GM12878 (cell line): Measurements from ENCODE around the gene DTD1. TPM values are rescaled to one million over a fixed set of nuclear protein-coding genes. Genes with fewer than 3 reads are reported as not detected.

Experiments
- ATAC-seq: fragments of 200-7000 bp; cut with Tn5 transposase; 3 replicates; pipeline ENCODE4 v1.9.1; 2020; ENCODE audit warnings: mild to moderate bottlenecking, moderate library complexity
- BruUV-seq: library from RNA; stranded (reverse); fragments of 400-500 nt; replicated peaks from 2 replicates; lab custom pipeline; 2021; lab: Mats Ljungman, UMichigan
- CTCF ChIA-PET: fragments of 300-600 bp; sonication (Branson Sonifier 250); formaldehyde crosslinking; extraction: SDS; loops from one replicate; lab custom pipeline; 2021; ENCODE audit warnings: inconsistent platforms; lab: Yijun Ruan, JAX
- POLR2A ChIA-PET: fragments of 350-600 bp; formaldehyde crosslinking; extraction: SDS; loops from one replicate; lab custom pipeline; 2021; ENCODE audit warnings: inconsistent platforms; lab: Charles Lee
- RAD21 ChIA-PET: fragments of 300-600 bp; sonication (Branson Sonifier 250); formaldehyde crosslinking; loops from one replicate; lab custom pipeline; 2023; ENCODE audit warnings: antibody characterized with exemption; ENCODE audit not compliant: unreplicated experiment; lab: Charles Lee
- SMC1A ChIA-PET: fragments of 300-600 bp; sonication (Branson Sonifier 250); formaldehyde crosslinking; loops from one replicate; lab custom pipeline; 2023; ENCODE audit not compliant: unreplicated experiment, uncharacterized antibody; lab: Charles Lee
- DNase-seq: peaks from one replicate; pipeline ENCODE4 v3.0.0-alpha.2; 2011; ENCODE audit warnings: low read depth, low spot score
- FAIRE-seq: peaks from 3 replicates; lab custom pipeline; 2011; peaks lifted over from hg19 to GRCh38; lab: Jason Lieb, UNC
- H2AFZ ChIP-seq: 2 replicates; pipeline ENCODE4 v1.6.0; 2011; ENCODE audit warnings: low read depth, low read length, control low read depth; ENCODE audit not compliant: control insufficient read depth
- H3K27ac ChIP-seq: 2 replicates; pipeline ENCODE4 v1.5.1; 2011; ENCODE audit warnings: control low read depth; ENCODE audit not compliant: control insufficient read depth, insufficient read depth
- H3K27me3 ChIP-seq, 2 experiments: replicated peaks in 1 of 2; 2 replicates each; pipeline versions ENCODE4 v1.6.0 to v1.6.1; 2011; ENCODE audit warnings: low read length in 1 of 2; ENCODE audit not compliant: control insufficient read depth in 2 of 2, insufficient read depth in 2 of 2
- H3K36me3 ChIP-seq, 2 experiments: 2 replicates each; pipeline ENCODE4 v1.5.1; 2011; ENCODE audit warnings: low read length in 1 of 2; ENCODE audit not compliant: control insufficient read depth in 2 of 2, insufficient read depth in 2 of 2
- H3K4me1 ChIP-seq: 2 replicates; pipeline ENCODE4 v1.6.1; 2011; ENCODE audit warnings: mild to moderate bottlenecking, low read length, moderate library complexity, mixed read lengths; ENCODE audit not compliant: control insufficient read depth, insufficient read depth
- H3K4me2 ChIP-seq: 2 replicates; pipeline ENCODE4 v1.6.0; 2011; ENCODE audit warnings: control low read depth; ENCODE audit not compliant: control insufficient read depth, insufficient read depth
- H3K4me3 ChIP-seq: fragments of 200-600 bp; sonication (generic); 2 replicates; pipeline ENCODE4 v1.5.1; 2016
- H3K79me2 ChIP-seq: 2 replicates; pipeline ENCODE4 v1.6.0; 2011; ENCODE audit warnings: low read length; ENCODE audit not compliant: control insufficient read depth, insufficient read depth
- H3K9ac ChIP-seq: 2 replicates; pipeline ENCODE4 v1.8.0; 2011; ENCODE audit warnings: low read length, control low read depth, mixed read lengths; ENCODE audit not compliant: control insufficient read depth, insufficient read depth
- H3K9me3 ChIP-seq: replicated peaks from 3 replicates; pipeline ENCODE4 v1.5.1; 2011; ENCODE audit warnings: mild to moderate bottlenecking, low read length; ENCODE audit not compliant: control insufficient read depth, insufficient read depth
- H4K20me1 ChIP-seq: 2 replicates; pipeline ENCODE4 v1.6.0; 2011; ENCODE audit not compliant: control insufficient read depth, insufficient read depth
- CEBPB ChIP-seq, 2 experiments: fragments of 150-350 bp in 1 of 2; IDR thresholded peaks; 2 replicates each; pipeline ENCODE4 v1.6.1; 2012 to 2014; ENCODE audit warnings: low read depth in 2 of 2, low read length in 2 of 2, borderline replicate concordance in 1 of 2, inconsistent platforms in 1 of 2
- ESRRA ChIP-seq: IDR thresholded peaks from 2 replicates; pipeline ENCODE4 v1.6.1; 2012; ENCODE audit warnings: mild to moderate bottlenecking, low read length, improper control_type of control experiment
- GABPA ChIP-seq: IDR thresholded peaks from 2 replicates; pipeline ENCODE4 v1.6.1; 2014; ENCODE audit warnings: antibody characterized with exemption, low read depth, mild to moderate bottlenecking, inconsistent platforms
- MYB ChIP-seq: fragments of 150-350 bp; IDR thresholded peaks from 2 replicates; pipeline ENCODE4 v1.6.1; 2014; ENCODE audit warnings: mild to moderate bottlenecking, low read depth, low read length, borderline replicate concordance
- NR2C1 ChIP-seq: fragments of 450-650 bp; IDR thresholded peaks from 2 replicates; pipeline ENCODE4 v1.6.1; 2017; ENCODE audit warnings: antibody characterized with exemption, mild to moderate bottlenecking, moderate library complexity
- PAX5 ChIP-seq: IDR thresholded peaks from 2 replicates; pipeline ENCODE4 v1.6.1; 2011; ENCODE audit warnings: low read depth, low read length, borderline replicate concordance
- POLR2AphosphoS5 ChIP-seq: IDR thresholded peaks from 2 replicates; pipeline ENCODE4 v1.6.1; 2011; ENCODE audit warnings: mild to moderate bottlenecking, low read length, inconsistent platforms
- RELA ChIP-seq: fragments of 450-650 bp; IDR thresholded peaks from 2 replicates; pipeline ENCODE4 v1.8.0; 2014; ENCODE audit warnings: borderline replicate concordance; ENCODE audit not compliant: partially characterized antibody
- SMAD1 ChIP-seq: fragments of 450-650 bp; IDR thresholded peaks from 2 replicates; pipeline ENCODE4 v1.6.1; 2018; ENCODE audit warnings: mild to moderate bottlenecking, low read depth; ENCODE audit not compliant: partially characterized antibody
- SMAD5 ChIP-seq: IDR thresholded peaks from 2 replicates; pipeline ENCODE4 v1.6.1; 2016; ENCODE audit warnings: antibody characterized with exemption, low read depth
- STAT3 ChIP-seq: IDR thresholded peaks from 2 replicates; pipeline ENCODE4 v1.6.1; 2011; ENCODE audit warnings: low read depth, low read length, improper control_type of control experiment
- USF1 ChIP-seq: IDR thresholded peaks from 2 replicates; pipeline ENCODE4 v1.6.1; 2011; ENCODE audit warnings: borderline replicate concordance, low read depth, mild to moderate bottlenecking, moderate library complexity, mixed read lengths, low read length; ENCODE audit not compliant: insufficient read depth; ENCODE audit errors: extremely low read length
- WGBS: methylation state at CpG from one replicate; pipeline ENCODE4 v1.1.6; 2016; ENCODE audit warnings: low lambda C conversion rate; ENCODE audit not compliant: insufficient replicate concordance, insufficient coverage; ENCODE audit errors: missing lambda C conversion rate; 5-methylcytosine and 5-hydroxymethylcytosine counted together
- in situ Hi-C: fragments of 300-500 bp; cut with MboI; formaldehyde crosslinking; loops from 9 replicates; pipeline ENCODE4 v1.14.3; 2018; ENCODE audit warnings: mixed read lengths
- intact Hi-C: fragments of 100-400 bp; cut with micrococcal nuclease; formaldehyde crosslinking; loops from one replicate; pipeline ENCODE4 v1.14.2; 2022; ENCODE audit not compliant: unreplicated experiment
- polyA plus RNA-seq, 11 experiments: library from polyadenylated mRNA; depleted of rRNA in 4 of 11; unstranded in 6 of 11; stranded (reverse) in 5 of 11; fragments of >200 nt; fragmentation: Nextera tagmentation in 4 of 11; fragmentation: Illumina TruSeq in 1 of 11; extraction: Ambion mirVana in 4 of 11; extraction: Trizol in 1 of 11; gene quantifications; 1 replicate in 1 of 11; 2 replicates in 10 of 11; pipeline versions ENCODE4 v1.2.1 to v1.2.3, GENCODE V29; 2011 to 2016; ENCODE audit warnings: inconsistent platforms in 2 of 11, missing spikeins in 2 of 11, low read depth in 1 of 11
- total RNA-seq, 4 experiments: library from RNA; depleted of rRNA in 3 of 4; stranded (reverse); fragments of >200 nt in 3 of 4; fragmentation: Illumina TruSeq in 1 of 4; extraction: Trizol in 1 of 4; gene quantifications; 2 replicates each; pipeline versions ENCODE4 v1.2.1 to v1.2.3, GENCODE V29; 2013 to 2021

The DTD1 gene
- total and polyA plus RNA-seq, 10 of the 15 experiments (the other 5 are each of a cell fraction or from before 2014, with no cell fraction given): 24.3 to 99.8 (median 63.3) TPM

GRCh38 chr20:18748987-18749386, 161.1 kb downstream of the DTD1 start:
- Histone ChIP-seq H3K4me1 (peaks cover 12% of the 10 kb centered on the region; the same call in 1 of the 2 replicates), H3K79me2 (no peaks in the 10 kb centered on the region), H3K4me2 (no peak overlapping the region), H4K20me1 (no peaks in the 10 kb centered on the region), H3K36me3 (peaks cover 0 to 3% of the 10 kb centered on the region in 2 experiments; a peak in 2 of 4 replicates), H3K9me3 (no peaks in the 10 kb centered on the region), H3K27ac (no peak overlapping the region), H3K27me3 (no peaks in the 10 kb centered on the region)
- SMC1A ChIA-PET: no interaction called here
- POLR2A ChIA-PET: no interaction called here
- no peak for ATAC-seq
- intact Hi-C loops: no loop called here
- RAD21 ChIA-PET: no interaction called here
- in situ Hi-C loops: no loop called here
- TF ChIP-seq POLR2AphosphoS5 (no peak), ESRRA (no peak), PAX5 (no peak), SMAD1 (no peak), MYB (no peak), USF1 (no peak), CEBPB (IDR thresholded peaks at IDR 0.05; ENCODE audit: borderline replicate concordance in 1 of 2, low read depth in 2 of 2, low read length in 2 of 2) (no peak), NR2C1 (no peak), GABPA (no peak), STAT3 (no peak), RELA (no peak), SMAD5 (no peak)
- TF ChIP-seq, all 136 proteins: peak for 0
- 87% methylated on average over 5 of the region's 5 CpGs for WGBS
- CTCF ChIA-PET: interaction anchor here (1.0 kb wide), 1 partner anchor 8 kb away, joined by 3 read pairs; no protein-coding TSS in a partner anchor
- no peak overlapping the region for H3K4me3 ChIP-seq
- BruUV-seq: no TSS peak
- FAIRE-seq (no peak), DNase-seq (no peak)
- H2AFZ ChIP-seq: no peak overlapping the region
- no peak overlapping the region for H3K9ac ChIP-seq
